ENCODE measurements around the gene CILP2. TPM values are rescaled to one million over a fixed set of nuclear protein-coding genes. Genes with fewer than 3 reads are reported as not detected.

The CILP2 gene
- total and polyA plus RNA-seq, 2 of the 4 experiments (the other 2 are of a cell fraction), result 0.18 to 0.87 TPM

- in situ Hi-C loops (cut with MboI; ENCODE audit: low sequenced_read_pairs), result loop anchor here (25.0 kb wide), 1 partner anchor 432 kb away; no protein-coding TSS in a partner anchor
- no peak overlapping the region for H4K91ac ChIP-seq (ENCODE audit: insufficient read depth, low read depth, low read length)
- dilution Hi-C loops (cut with HindIII; ENCODE audit: low sequenced_read_pairs, unreplicated experiment), result no loop called here
- no peak overlapping the region for H3K14ac ChIP-seq (replicated peaks; ENCODE audit: low read depth, low read length)
- H3K79me1 ChIP-seq (ENCODE audit: low read depth in 1 of 2, low read length in 2 of 2), result peaks cover 0 to 9% of the 10 kb centered on the region in 2 experiments; a peak in 1 of 4 replicates
- no peak overlapping the region for H2AK5ac ChIP-seq (ENCODE audit: low read depth, low read length)
- H3K27ac ChIP-seq (ENCODE audit: insufficient read depth, low read length), result no peak overlapping the region
- H2AK9ac ChIP-seq (replicated peaks; ENCODE audit: low read depth, low read length, poor library complexity), result no peak overlapping the region
- intact Hi-C loops (cut with micrococcal nuclease), result no loop called here
- H2BK15ac ChIP-seq (ENCODE audit: low read depth, low read length), result no peak overlapping the region
- H2BK20ac ChIP-seq (ENCODE audit: low read depth, low read length), result no peak overlapping the region
- H3K9ac ChIP-seq (ENCODE audit: low read depth, low read length), result no peak overlapping the region
- H3K9me1 ChIP-seq (ENCODE audit: insufficient read depth, low read length), result no peaks in the 10 kb centered on the region
- H2BK120ac ChIP-seq (ENCODE audit: low read depth, low read length), result no peak overlapping the region
- no peak overlapping the region for H3K4me3 ChIP-seq (ENCODE audit: insufficient read depth, low read depth, low read length)
- no peak overlapping the region for H3K56ac ChIP-seq (ENCODE audit: extremely low read depth, insufficient read depth, low read length)
- H4K20me1 ChIP-seq (ENCODE audit: insufficient read depth, low read length), result peaks cover 22% of the 10 kb centered on the region
- no peak overlapping the region for H4K5ac ChIP-seq (ENCODE audit: low read depth, low read length)
- H3K4ac ChIP-seq (ENCODE audit: low read depth, low read length), result no peak overlapping the region
- H2AFZ ChIP-seq (replicated peaks; ENCODE audit: low read length, poor library complexity), result no peak overlapping the region
- H4K8ac ChIP-seq (ENCODE audit: low read depth in 2 of 2, low read length in 2 of 2), result no peak overlapping the region
- ChIA-PET CTCF (interaction anchor here (0.7 to 1.2 kb wide), 3 partner anchors 21 to 119 kb away, joined by 3 read pairs; no protein-coding TSS in a partner anchor), POLR2A (ENCODE audit: unreplicated experiment) (no interaction called here)
- TF ChIP-seq MAFK (IDR thresholded peaks at IDR 0.05; ENCODE audit: low read depth, low read length), result no peak
- TF ChIP-seq NFE2L2 (IDR thresholded peaks at IDR 0.05; ENCODE audit: low read depth, low read length), result no peak
- TF ChIP-seq MAZ (IDR thresholded peaks at IDR 0.05; ENCODE audit: borderline replicate concordance, low read depth, low read length), result peak; percentile 56; the same call in 1 of the 2 replicates
- TF ChIP-seq CHD1 (IDR thresholded peaks at IDR 0.05; ENCODE audit: low read depth, low read length), result no peak
- no peak for TF ChIP-seq CEBPB (IDR thresholded peaks at IDR 0.05; ENCODE audit: low read depth, low read length)
- no peak overlapping the region for H2BK5ac ChIP-seq (ENCODE audit: low read depth, low read length, poor library complexity, severe bottlenecking)
- H3K4me2 ChIP-seq (ENCODE audit: low read depth, low read length), result no peak overlapping the region
- H3K9me3 ChIP-seq (ENCODE audit: control insufficient read depth, insufficient read depth, low read length), result no peaks in the 10 kb centered on the region
- no peaks in the 10 kb centered on the region for H3K27me3 ChIP-seq (ENCODE audit: control insufficient read depth, insufficient read depth, low read length)
- no CpG with 5 or more reads among the region's 9 CpGs for WGBS, 2 experiments (ENCODE audit: extremely low coverage in 2 of 2, insufficient read length in 1 of 2)
- H3K18ac ChIP-seq (ENCODE audit: low read depth, low read length), result no peak overlapping the region
- peak; percentile 28 for ATAC-seq (ENCODE audit: low read depth)
- no TSS peak for BruUV-seq (replicated peaks)
- no peak overlapping the region for H3K23ac ChIP-seq (ENCODE audit: low read depth, low read length)
- H3K4me1 ChIP-seq (ENCODE audit: control insufficient read depth, insufficient read depth, low read length), result peaks cover 7% of the 10 kb centered on the region
- DNase-seq, result peak; percentile 36
- H3K36me3 ChIP-seq (ENCODE audit: control insufficient read depth, insufficient read depth, low read length), result peaks cover 20% of the 10 kb centered on the region; the same call in 1 of the 2 replicates
These were observed 7.7 kb upstream of the CILP2 start for GRCh38 chr19:19530423-19530804.

All from IMR-90 (cell line).